ENCODE measurements around the gene PIGU. TPM values are rescaled to one million over a fixed set of nuclear protein-coding genes. Genes with fewer than 3 reads are reported as not detected.

The PIGU gene
- total RNA-seq, 1 experiment from 2014 or later = 32.8 TPM

GRCh38 chr20:34680586-34681175 is 3.8 kb upstream of the PIGU start:
- H2AFZ ChIP-seq (ENCODE audit: low read length) = no peak overlapping the region
- peaks cover 4% of the 10 kb centered on the region for H3K23me2 ChIP-seq (ENCODE audit: insufficient read length, low read depth, low read length, poor library complexity, severe bottlenecking)
- no peak overlapping the region for H2AK5ac ChIP-seq (ENCODE audit: insufficient read length, low read length)
- no peak overlapping the region for H3K14ac ChIP-seq (ENCODE audit: insufficient read depth, low read length)
- no peaks in the 10 kb centered on the region for H3K9me3 Mint-ChIP-seq
- no peak for TF ChIP-seq CTCF (conservative IDR thresholded peaks at IDR 0.05)
- no peak overlapping the region for H2BK20ac ChIP-seq (ENCODE audit: low read depth, low read length, poor library complexity, severe bottlenecking)
- H4K91ac ChIP-seq (ENCODE audit: insufficient read length, low read depth, low read length) = no peak overlapping the region
- no peak overlapping the region for H3T11ph ChIP-seq (ENCODE audit: low read length)
- H3K4me2 ChIP-seq (ENCODE audit: insufficient read depth, insufficient read length, low read length) = no peak overlapping the region
- no peaks in the 10 kb centered on the region; the same call in 1 of the 2 replicates for H3K4me1 ChIP-seq (ENCODE audit: insufficient read depth, low read length)
- H3K56ac ChIP-seq (ENCODE audit: insufficient read length, low read depth, low read length) = no peak overlapping the region
- H3K27ac ChIP-seq (ENCODE audit: insufficient read length, low read depth, low read length) = no peak overlapping the region
- H4K20me1 ChIP-seq (ENCODE audit: control insufficient read depth, insufficient read depth, insufficient read length) = no peaks in the 10 kb centered on the region
- H3K23ac ChIP-seq (ENCODE audit: insufficient read length, low read depth, low read length) = no peak overlapping the region
- no peak overlapping the region for H2BK5ac ChIP-seq (ENCODE audit: insufficient read length, low read length)
- H3K36me3 Mint-ChIP-seq (ENCODE audit: insufficient read depth in 1 of 3, low read depth in 3 of 3) = no peaks in the 10 kb centered on the region
- H3K4ac ChIP-seq (ENCODE audit: low read depth, low read length) = no peak overlapping the region
- H3K9me3 ChIP-seq (ENCODE audit: control insufficient read depth, low read depth, low read length) = no peaks in the 10 kb centered on the region
- H3K4me1 Mint-ChIP-seq = peaks cover 4 to 8% of the 10 kb centered on the region in 2 experiments
- H4K8ac ChIP-seq (replicated peaks; ENCODE audit: insufficient read length, low read depth, low read length) = no peak overlapping the region
- H3K4me3 Mint-ChIP-seq = no peak overlapping the region
- 0 out of 7 replicates have a peak overlapping the region, but pooled peaks of 1 of the 3 experiments have one; percentile 53 for H3K27ac Mint-ChIP-seq
- no peaks in the 10 kb centered on the region for H3K79me1 ChIP-seq (ENCODE audit: insufficient read depth, low read depth, low read length, poor library complexity, severe bottlenecking)
- H2BK12ac ChIP-seq (ENCODE audit: insufficient read length, low read depth, low read length) = no peak overlapping the region
- H3K27me3 Mint-ChIP-seq (ENCODE audit: low read depth) = peaks cover 1% of the 10 kb centered on the region
- no peak overlapping the region for H3K9ac ChIP-seq (ENCODE audit: extremely low read depth, insufficient read length, low read length)
- H2BK120ac ChIP-seq (ENCODE audit: low read depth, low read length, poor library complexity, severe bottlenecking) = no peak overlapping the region
- peaks cover 2% of the 10 kb centered on the region; the same call in 1 of the 2 replicates for H3K79me2 ChIP-seq (ENCODE audit: insufficient read depth, low read length)
- H4K5ac ChIP-seq (ENCODE audit: insufficient read length, low read depth, low read length) = no peak overlapping the region
- no peak overlapping the region for H2BK15ac ChIP-seq (ENCODE audit: low read depth, low read length)
- no peaks in the 10 kb centered on the region for H3K27me3 ChIP-seq (ENCODE audit: insufficient read depth, low read length)
- no peak for DNase-seq
- H3K18ac ChIP-seq (ENCODE audit: insufficient read length, low read depth, low read length) = no peak overlapping the region
